Esophagus squamous epithelium (tissue), 5 donors: ENCODE results near the gene LGI2. TPM values are rescaled to one million over a fixed set of nuclear protein-coding genes. Genes with fewer than 3 reads are reported as not detected.
"Not testable (repeated sequence)": the region's sequence is repeated elsewhere in the genome, so short reads cannot be mapped to it uniquely, and the experiment has no call there.

Experiments
- DNase-seq: peaks from one replicate; lab custom pipeline; 2025; lab: John Stamatoyannopoulos, UW
- H3K27ac ChIP-seq, 4 donors: fragments of 200-600 bp; sonication (generic); one replicate each; pipeline ENCODE4 v1.5.1; 2016 to 2019; ENCODE audit warnings: mild to moderate bottlenecking in 1 of 4
- H3K27me3 ChIP-seq, 4 donors: fragments of 200-600 bp; sonication (generic); 1 replicate in 3 of 4; 2 replicates in 1 of 4; pipeline versions ENCODE4 v1.5.1 to v1.6.0; 2017 to 2021; ENCODE audit warnings: antibody characterized with exemption in 1 of 4
- H3K36me3 ChIP-seq, 3 donors: fragments of 200-600 bp; sonication (generic); one replicate each; pipeline ENCODE4 v1.5.1; 2016 to 2019
- H3K4me1 ChIP-seq, 3 donors: fragments of 200-600 bp; sonication (generic); one replicate each; pipeline ENCODE4 v1.5.1; 2017 to 2019
- H3K4me3 ChIP-seq, 4 donors: fragments of 200-600 bp; sonication (generic); 1 replicate in 3 of 4; 2 replicates in 1 of 4; pipeline ENCODE4 v1.5.1; 2016 to 2019; ENCODE audit warnings: mild to moderate bottlenecking in 2 of 4, moderate library complexity in 1 of 4
- H3K9me3 ChIP-seq, 3 donors: fragments of 200-600 bp; sonication (generic); one replicate each; pipeline ENCODE4 v1.5.1; 2016 to 2019
- CTCF ChIP-seq, 6 experiments: fragments of 450-650 bp in 4 of 6; fragments of 200-600 bp in 2 of 6; sonication (generic) in 2 of 6; IDR thresholded peaks; one replicate each; pipeline ENCODE4 v1.5.1; 2016 to 2019; ENCODE audit warnings: antibody characterized with exemption in 6 of 6, mild to moderate bottlenecking in 4 of 6, moderate library complexity in 4 of 6
- POLR2A ChIP-seq, 4 donors: fragments of 450-650 bp; IDR thresholded peaks; one replicate each; pipeline ENCODE4 v1.6.1; 2017; ENCODE audit warnings: antibody characterized with exemption in 4 of 4, mild to moderate bottlenecking in 4 of 4, moderate library complexity in 3 of 4
- WGBS, 2 donors: methylation state at CpG; one replicate each; pipeline ENCODE4 v1.1.5; 2018; 5-methylcytosine and 5-hydroxymethylcytosine counted together
- intact Hi-C: fragments of 100-400 bp; cut with DNase I; formaldehyde crosslinking; loops from one replicate; pipeline ENCODE4 v1.15.0; 2022
- total RNA-seq, 4 donors: library from RNA; depleted of rRNA; stranded (reverse); fragments of >200 nt; gene quantifications; one replicate each; pipeline ENCODE4 v1.1.0, GENCODE V29; 2016
- donor health status: DM: yes; HTN: yes; CAD: no.

LGI2 gene
- total RNA-seq, 4 donors from 2014 or later, result 0.04 to 3.8 (median 0.57) TPM; not detected in 1

GRCh38 chr4:25020236-25020635 lies 10.5 kb downstream of the LGI2 start:
- intact Hi-C loops, result no loop called here
- no peak for DNase-seq
- H3K36me3 ChIP-seq, result no peaks in the 10 kb centered on the region
- H3K4me3 ChIP-seq, result no peak overlapping the region
- H3K4me1 ChIP-seq, result peaks cover 0 to 1% (median 0%) of the 10 kb centered on the region in 3 donors
- H3K27me3 ChIP-seq, result no peaks in the 10 kb centered on the region
- TF ChIP-seq POLR2A (IDR thresholded peaks at IDR 0.05) (no peak), CTCF (IDR thresholded peaks at IDR 0.05) (no peak)
- H3K27ac ChIP-seq, result no peak overlapping the region
- H3K9me3 ChIP-seq, result no peaks in the 10 kb centered on the region
- 44 to 57% methylated on average over 5 of the region's 5 CpGs for WGBS, 2 donors

GRCh38 chr4:25019501-25019900 lies 11.2 kb downstream of the LGI2 start:
- no peaks in the 10 kb centered on the region for H3K36me3 ChIP-seq
- H3K4me3 ChIP-seq, result no peak overlapping the region
- H3K9me3 ChIP-seq, result no peaks in the 10 kb centered on the region
- 68 to 80% methylated on average over 2 of the region's 2 CpGs for WGBS, 2 donors
- TF ChIP-seq CTCF (IDR thresholded peaks at IDR 0.05) (no peak), POLR2A (IDR thresholded peaks at IDR 0.05) (no peak)
- H3K27ac ChIP-seq, result no peak overlapping the region
- no peaks in the 10 kb centered on the region for H3K27me3 ChIP-seq
- intact Hi-C loops, result no loop called here
- peaks cover 0 to 5% (median 0%) of the 10 kb centered on the region in 3 donors for H3K4me1 ChIP-seq
- DNase-seq, result no peak

GRCh38 chr4:25015012-25015411 lies 15.7 kb downstream of the LGI2 start:
- H3K4me3 ChIP-seq, result no peak overlapping the region
- no peaks in the 10 kb centered on the region for H3K36me3 ChIP-seq
- no peak for DNase-seq
- H3K9me3 ChIP-seq, result no peaks in the 10 kb centered on the region
- 30 to 57% methylated on average over 3 of the region's 3 CpGs for WGBS, 2 donors
- H3K27me3 ChIP-seq, result no peaks in the 10 kb centered on the region
- peaks cover 0 to 5% (median 0%) of the 10 kb centered on the region in 3 donors for H3K4me1 ChIP-seq
- TF ChIP-seq POLR2A (IDR thresholded peaks at IDR 0.05) (no peak), CTCF (IDR thresholded peaks at IDR 0.05) (no peak)
- H3K27ac ChIP-seq, result peak overlapping the region in 1 of 4 donors; percentile 2
- intact Hi-C loops, result no loop called here

- H3K27me3 ChIP-seq, DNase-seq, H3K36me3 ChIP-seq, H3K4me1 ChIP-seq, H3K9me3 ChIP-seq, intact Hi-C loops, H3K27ac ChIP-seq, H3K4me3 ChIP-seq: not testable (repeated sequence)
- 40 to 100% methylated on average over 1 of the region's 1 CpG for WGBS, 2 donors
Measured at GRCh38 chr4:25014662-25014983, 16.1 kb downstream of the LGI2 start.

- intact Hi-C loops, result no loop called here
- H3K27ac ChIP-seq, result no peak overlapping the region
- H3K4me1 ChIP-seq, result peaks cover 0 to 5% (median 0%) of the 10 kb centered on the region in 3 donors
- no peak for DNase-seq
- no peaks in the 10 kb centered on the region for H3K27me3 ChIP-seq
- no peak for TF ChIP-seq CTCF (IDR thresholded peaks at IDR 0.05)
- no peak for TF ChIP-seq POLR2A (IDR thresholded peaks at IDR 0.05)
- H3K36me3 ChIP-seq, result no peaks in the 10 kb centered on the region
- H3K9me3 ChIP-seq, result no peaks in the 10 kb centered on the region
- 61 to 72% methylated on average over 9 of the region's 9 CpGs for WGBS, 2 donors
- H3K4me3 ChIP-seq, result no peak overlapping the region
Measured at GRCh38 chr4:25013756-25014661, 16.7 kb downstream of the LGI2 start.
